Natural killer cell (primary cell): Measurements from ENCODE around the gene SCART1. TPM values are rescaled to one million over a fixed set of nuclear protein-coding genes. Genes with fewer than 3 reads are reported as not detected.

Experiments
- ATAC-seq, 3 donors: fragments of 150-1000 bp in 2 of 3; fragments of 200-7000 bp in 1 of 3; cut with Tn5 transposase; 1 replicate in 1 of 3; 2 replicates in 2 of 3; pipeline ENCODE4 v1.10.0; 2021; ENCODE audit warnings: mild to moderate bottlenecking in 2 of 3, moderate library complexity in 2 of 3
- DNase-seq, 2 donors: peaks; one replicate each; pipeline versions ENCODE4 v3.0.0 to v3.0.0-alpha.2; 2013 to 2021; ENCODE audit warnings: mixed read lengths in 1 of 2
- H3K27ac ChIP-seq: one replicate; pipeline ENCODE4 v1.5.1; 2013; ENCODE audit warnings: mild to moderate bottlenecking, low read length
- H3K27me3 ChIP-seq: one replicate; pipeline ENCODE4 v1.6.1; 2013; ENCODE audit warnings: low read length; ENCODE audit not compliant: control insufficient read depth, insufficient read depth
- H3K36me3 ChIP-seq: one replicate; pipeline ENCODE4 v1.6.1; 2013; ENCODE audit warnings: low read length; ENCODE audit not compliant: control insufficient read depth, insufficient read depth
- H3K4me1 ChIP-seq: one replicate; pipeline ENCODE4 v1.6.1; 2013; ENCODE audit warnings: low read length; ENCODE audit not compliant: control insufficient read depth, insufficient read depth
- H3K4me3 ChIP-seq: one replicate; pipeline ENCODE4 v1.5.1; 2013; ENCODE audit warnings: low read length
- H3K9me3 ChIP-seq: one replicate; pipeline ENCODE4 v1.6.1; 2013; ENCODE audit warnings: low read length; ENCODE audit not compliant: control insufficient read depth, insufficient read depth
- H3K27ac Mint-ChIP-seq, 2 donors: one replicate each; pipeline ENCODE4 v1.8.0; 2022; ENCODE audit warnings: mild to moderate bottlenecking in 2 of 2, mixed read lengths in 2 of 2, moderate library complexity in 1 of 2
- H3K27me3 Mint-ChIP-seq, 2 donors: one replicate each; pipeline ENCODE4 v1.8.0; 2022; ENCODE audit warnings: low read depth in 2 of 2, mixed read lengths in 2 of 2
- H3K36me3 Mint-ChIP-seq: one replicate; pipeline ENCODE4 v1.8.0; 2022; ENCODE audit warnings: mixed read lengths
- H3K4me1 Mint-ChIP-seq, 2 donors: one replicate each; pipeline ENCODE4 v1.8.0; 2022; ENCODE audit warnings: mixed read lengths in 2 of 2
- H3K4me3 Mint-ChIP-seq: one replicate; pipeline ENCODE4 v1.8.0; 2022; ENCODE audit warnings: mild to moderate bottlenecking, moderate library complexity, mixed read lengths
- H3K9me3 Mint-ChIP-seq, 2 donors: one replicate each; pipeline ENCODE4 v1.8.0; 2022; ENCODE audit warnings: mixed read lengths in 2 of 2
- CTCF ChIP-seq: fragments of 200-600 bp; IDR thresholded peaks from one replicate; pipeline ENCODE4 v1.8.0; 2022; ENCODE audit warnings: antibody characterized with exemption
- WGBS: methylation state at CpG from one replicate; pipeline ENCODE4 v1.1.7; 2013; ENCODE audit warnings: missing lambda C conversion rate; ENCODE audit not compliant: insufficient coverage; 5-methylcytosine and 5-hydroxymethylcytosine counted together
- intact Hi-C: fragments of 100-400 bp; cut with micrococcal nuclease; formaldehyde crosslinking; loops from one replicate; pipeline ENCODE4 v1.14.2; 2022
- total RNA-seq, 4 donors: library from RNA; stranded (reverse); fragments of 120-200 nt in 1 of 4; gene quantifications; one replicate each; pipeline versions ENCODE4 v1.2.3 to v1.2.4, GENCODE V29; 2013 to 2022

Gene SCART1
- total RNA-seq, 3 donors from 2014 or later (not counting 1 experiment from before 2014, with no cell fraction given), result 8.6 to 13.8 (median 9.9) TPM

- Mint-ChIP-seq H3K27ac (no peak overlapping the region), H3K4me3 (no peak overlapping the region), H3K4me1 (peaks cover 0 to 1% of the 10 kb centered on the region in 2 donors), H3K36me3 (peaks cover 21% of the 10 kb centered on the region), H3K27me3 (peaks cover 3 to 4% of the 10 kb centered on the region in 2 donors), H3K9me3 (peaks cover 10 to 17% of the 10 kb centered on the region in 2 donors)
- intact Hi-C loops, result no loop called here
- Histone ChIP-seq H3K4me1 (peaks cover 6% of the 10 kb centered on the region), H3K9me3 (peaks cover 9% of the 10 kb centered on the region), H3K36me3 (no peaks in the 10 kb centered on the region), H3K27ac (no peak overlapping the region), H3K27me3 (no peaks in the 10 kb centered on the region), H3K4me3 (no peak overlapping the region)
- WGBS, result 96% methylated on average over 7 of the region's 10 CpGs
- DNase-seq (no peak), ATAC-seq (no peak)
- TF ChIP-seq CTCF, result no peak
Measured at GRCh38 chr10:133481657-133482056, 27.9 kb downstream of the SCART1 start.

- H3K4me3 Mint-ChIP-seq, result no peak overlapping the region
- H3K4me1 ChIP-seq, result peaks cover 4% of the 10 kb centered on the region
- peaks cover 14 to 21% of the 10 kb centered on the region in 2 donors for H3K9me3 Mint-ChIP-seq
- ATAC-seq (no peak), DNase-seq (no peak)
- no peaks in the 10 kb centered on the region for H3K4me1 Mint-ChIP-seq
- no peaks in the 10 kb centered on the region for H3K36me3 ChIP-seq
- no peak overlapping the region for H3K27ac Mint-ChIP-seq
- H3K27me3 Mint-ChIP-seq, result peaks cover 4 to 17% of the 10 kb centered on the region in 2 donors
- intact Hi-C loops, result no loop called here
- H3K27ac ChIP-seq, result no peak overlapping the region
- H3K9me3 ChIP-seq, result peaks cover 14% of the 10 kb centered on the region
- H3K36me3 Mint-ChIP-seq, result peaks cover 35% of the 10 kb centered on the region
- H3K4me3 ChIP-seq, result no peak overlapping the region
- no peak for TF ChIP-seq CTCF
- H3K27me3 ChIP-seq, result no peaks in the 10 kb centered on the region
Measured at GRCh38 chr10:133484818-133485217, 31.1 kb downstream of the SCART1 start.

GRCh38 chr10:133487085-133487484 lies 33.3 kb downstream of the SCART1 start:
- peaks cover 35% of the 10 kb centered on the region for H3K36me3 Mint-ChIP-seq
- no peak overlapping the region for H3K4me3 Mint-ChIP-seq
- intact Hi-C loops, result no loop called here
- H3K4me3 ChIP-seq, result no peak overlapping the region
- TF ChIP-seq CTCF, result no peak
- H3K36me3 ChIP-seq, result no peaks in the 10 kb centered on the region
- peaks cover 14% of the 10 kb centered on the region for H3K9me3 ChIP-seq
- H3K27me3 Mint-ChIP-seq, result peaks cover 4 to 17% of the 10 kb centered on the region in 2 donors
- DNase-seq, result no peak
- H3K27ac ChIP-seq, result no peak overlapping the region
- ATAC-seq, result no peak
- H3K4me1 ChIP-seq, result no peaks in the 10 kb centered on the region
- no peaks in the 10 kb centered on the region for H3K4me1 Mint-ChIP-seq
- H3K27ac Mint-ChIP-seq, result no peak overlapping the region
- H3K27me3 ChIP-seq, result no peaks in the 10 kb centered on the region
- peaks cover 14 to 21% of the 10 kb centered on the region in 2 donors for H3K9me3 Mint-ChIP-seq

GRCh38 chr10:133488354-133488753 lies 34.6 kb downstream of the SCART1 start:
- Histone ChIP-seq H3K36me3 (no peaks in the 10 kb centered on the region), H3K4me3 (no peak overlapping the region), H3K4me1 (no peaks in the 10 kb centered on the region), H3K27ac (no peak overlapping the region), H3K9me3 (peaks cover 14% of the 10 kb centered on the region), H3K27me3 (no peaks in the 10 kb centered on the region)
- no peak for DNase-seq
- H3K4me1 Mint-ChIP-seq, result no peaks in the 10 kb centered on the region
- peaks cover 12 to 17% of the 10 kb centered on the region in 2 donors for H3K9me3 Mint-ChIP-seq
- H3K27me3 Mint-ChIP-seq, result peaks cover 4 to 17% of the 10 kb centered on the region in 2 donors
- H3K36me3 Mint-ChIP-seq, result peaks cover 35% of the 10 kb centered on the region
- ATAC-seq, result no peak
- H3K4me3 Mint-ChIP-seq, result no peak overlapping the region
- no peak overlapping the region for H3K27ac Mint-ChIP-seq
- TF ChIP-seq CTCF, result no peak
- intact Hi-C loops, result no loop called here
